Left ventricle myocardium superior (tissue), 1 donor: ENCODE data around the gene OLFM4. TPM values are rescaled to one million over a fixed set of nuclear protein-coding genes. Genes with fewer than 3 reads are reported as not detected.

Experiments
- ATAC-seq: fragments of 200-7000 bp; cut with Tn5 transposase; one replicate; pipeline ENCODE4 v1.9.1; 2020; ENCODE audit warnings: mild to moderate bottlenecking, moderate library complexity
- DNase-seq: peaks from one replicate; pipeline ENCODE4 v3.0.0-alpha.2; 2020
- intact Hi-C: fragments of 100-400 bp; cut with micrococcal nuclease; formaldehyde crosslinking; loops from one replicate; pipeline ENCODE4 v1.11.0; 2022
- total RNA-seq: library from RNA; stranded (reverse); fragmentation: NEBNext Ultra II Directional; extraction: Animal tissue kit (Norgen Biotek cat#: 25700); gene quantifications from one replicate; pipeline ENCODE4 v1.2.1, GENCODE V29; 2021
- donor health status: DM: no; HTN: yes; CAD: no; lungs with severe emphysema.

OLFM4 gene
- total RNA-seq, 1 donor from 2014 or later: 0.20 TPM

DNA sequence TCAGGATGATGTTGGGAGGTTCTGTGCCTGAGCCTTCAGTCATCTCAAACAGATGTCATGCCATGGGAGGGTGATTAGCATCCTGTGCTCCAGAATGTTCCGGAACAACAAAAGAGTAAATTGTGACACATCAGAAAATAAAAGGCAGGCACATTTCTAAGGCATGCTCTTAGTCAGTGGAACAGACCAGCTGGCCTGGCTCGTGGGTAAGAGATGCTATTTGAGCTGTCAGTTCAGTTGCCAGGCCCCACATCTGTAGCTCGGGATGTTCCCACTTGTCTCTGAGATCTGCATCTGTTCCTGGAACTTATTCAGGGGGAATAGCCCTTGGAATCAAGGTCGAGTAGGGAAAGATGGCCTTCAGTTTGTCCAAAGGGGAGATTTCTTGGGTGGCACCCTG is 26.0 kb downstream of the OLFM4 start:
- DNase-seq: no peak
- no peak for ATAC-seq

DNA sequence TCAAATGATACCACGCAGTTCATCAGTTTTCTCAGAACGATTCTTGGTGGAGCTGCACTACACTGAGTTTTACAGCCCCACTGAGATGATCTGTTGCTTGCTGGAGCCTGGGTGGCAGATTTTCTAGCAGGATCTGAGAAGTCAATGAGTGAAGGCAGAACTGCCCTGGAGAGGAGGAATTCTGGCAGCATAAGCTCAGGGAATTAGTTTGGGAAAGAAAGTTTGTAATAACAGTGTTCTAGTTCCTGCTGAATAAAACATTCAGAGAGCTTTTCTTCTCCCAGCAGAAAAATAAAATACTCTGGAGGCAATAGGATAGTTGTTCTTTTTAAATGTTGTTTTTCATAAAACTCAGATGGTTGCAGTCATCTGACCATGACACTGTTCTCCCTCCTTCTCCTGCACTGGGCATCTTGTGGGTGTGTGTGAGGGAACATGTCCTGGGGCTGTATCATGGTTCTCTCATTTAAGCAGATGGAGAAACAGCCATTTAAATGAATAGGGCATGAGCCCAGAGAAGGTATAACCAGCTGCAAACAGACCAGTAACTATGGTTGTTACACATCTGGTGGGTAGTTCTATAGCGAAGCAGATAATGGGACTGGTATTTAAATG is 29.6 kb downstream of the OLFM4 start:
- no peak for DNase-seq
- intact Hi-C loops: no loop called here
- ATAC-seq: no peak

More for the DNA sequence above, 26.0 kb downstream of the OLFM4 start:
- intact Hi-C loops: no loop called here

DNA sequence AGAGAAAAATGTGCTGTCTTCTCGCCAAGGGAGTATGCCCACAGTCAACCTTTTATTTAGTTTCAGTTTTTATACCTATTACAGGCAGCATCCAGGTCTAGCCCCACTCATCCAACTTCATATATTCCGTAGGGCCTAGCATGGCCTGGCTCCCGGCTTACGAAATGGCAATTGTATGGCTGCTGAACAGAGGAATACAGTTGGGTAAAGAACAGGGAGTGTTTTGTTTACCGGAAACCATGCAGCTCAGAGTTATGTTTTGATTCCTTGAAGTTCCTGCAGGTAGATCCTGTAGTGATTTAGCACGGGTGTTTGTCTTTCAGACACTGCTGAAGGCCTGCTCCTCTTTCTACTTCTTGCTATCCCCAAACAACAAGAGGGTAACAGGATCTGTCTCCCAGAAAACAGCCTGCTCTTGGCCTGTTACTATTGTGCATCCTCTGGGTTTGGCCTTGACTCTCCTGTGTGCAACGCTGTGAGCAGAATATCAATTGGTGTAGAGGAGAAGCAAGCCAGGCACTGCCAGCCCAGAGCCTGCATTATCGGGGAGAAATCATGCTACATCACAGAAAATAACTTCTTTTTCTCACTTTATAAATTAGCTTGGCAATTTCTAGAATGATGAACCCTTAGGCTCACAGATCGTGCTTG is 32.4 kb downstream of the OLFM4 start:
- no peak for ATAC-seq
- DNase-seq: no peak
- intact Hi-C loops: no loop called here

DNA sequence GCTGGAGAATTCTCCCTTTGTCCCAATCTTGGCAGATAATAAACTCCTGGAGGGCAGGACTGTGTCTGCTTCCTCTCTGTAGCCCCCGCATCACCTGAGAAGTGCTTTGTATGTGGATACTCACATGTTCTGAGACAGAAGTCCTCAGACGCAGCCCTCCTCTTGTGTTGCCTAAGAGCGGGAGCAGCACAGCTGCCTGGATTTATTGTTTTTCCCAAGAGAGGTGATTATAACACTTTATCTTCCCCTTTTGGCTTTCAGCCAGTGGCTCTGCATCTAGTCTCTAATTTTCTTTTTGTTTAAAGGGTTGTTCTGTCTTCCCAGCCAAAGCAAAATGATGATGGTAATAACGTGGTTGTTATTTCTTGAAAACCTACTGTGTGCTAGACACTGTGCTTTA is 36.1 kb downstream of the OLFM4 start:
- DNase-seq (peak; percentile 34), ATAC-seq (peak; percentile 90)
- intact Hi-C loops: no loop called here

DNA sequence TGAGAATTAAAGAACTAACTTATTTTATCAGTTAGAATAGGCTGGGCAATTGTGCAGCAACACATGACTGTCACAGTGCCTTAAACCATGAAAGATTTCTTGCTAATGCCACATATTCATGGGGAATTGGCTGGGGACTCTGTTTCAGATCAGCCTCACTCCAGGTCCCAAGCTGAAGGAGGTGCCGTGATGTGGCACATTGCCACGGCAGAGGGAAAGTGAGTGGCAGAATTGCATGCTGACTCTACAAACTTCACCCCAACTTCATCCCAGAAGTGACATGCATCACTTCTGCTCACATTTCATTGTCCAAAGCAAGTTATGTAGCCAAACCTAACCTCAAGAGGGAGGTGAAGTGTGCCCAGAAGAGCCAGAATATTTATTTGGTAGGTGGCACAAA is 37.8 kb downstream of the OLFM4 start:
- intact Hi-C loops: no loop called here
- no peak for DNase-seq
- ATAC-seq: no peak

DNA sequence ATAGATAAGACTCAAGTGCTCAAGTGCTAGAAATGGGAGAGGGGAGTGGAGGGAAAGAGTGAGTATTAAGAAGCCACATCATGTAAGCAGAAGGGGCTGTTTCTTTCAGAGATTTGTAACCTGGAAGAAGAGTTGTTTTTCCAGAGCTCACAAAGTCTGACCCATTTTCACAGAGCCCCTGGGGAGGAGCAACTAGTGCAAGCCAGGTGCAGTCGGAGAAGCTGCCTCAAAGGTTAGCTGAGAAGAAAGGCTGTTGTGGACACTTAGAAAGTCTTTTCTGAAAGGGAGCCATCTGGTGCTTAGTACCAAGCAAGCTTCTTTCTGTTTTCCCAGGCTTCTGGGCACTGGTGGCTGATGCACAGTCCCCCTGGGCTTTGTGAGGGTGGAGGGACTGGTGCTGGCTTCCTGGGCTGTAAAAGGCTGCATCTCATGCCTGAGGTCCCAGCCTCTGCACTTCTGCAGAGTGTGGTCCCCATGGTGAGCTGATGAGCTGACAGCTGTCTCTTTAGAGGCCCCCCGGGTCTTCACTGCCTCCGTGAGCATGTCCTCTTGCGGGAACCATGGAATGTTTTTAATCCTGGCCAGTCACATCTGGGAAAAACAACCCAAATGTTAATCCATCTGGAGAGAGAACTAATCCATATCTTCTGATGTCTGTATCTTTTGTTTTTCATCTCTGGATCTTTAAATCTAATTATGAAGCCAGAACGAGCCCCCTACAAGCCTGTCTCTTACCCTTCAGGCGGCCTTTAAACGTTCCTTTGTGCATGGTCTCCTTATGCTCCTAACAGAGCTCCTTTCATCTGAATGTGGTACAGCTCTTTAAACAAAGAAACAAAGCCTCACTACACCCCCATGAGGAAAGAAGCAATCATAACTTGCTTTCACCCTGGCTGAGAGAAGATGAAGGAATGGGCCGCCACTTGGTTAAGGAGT is 40.2 kb downstream of the OLFM4 start:
- intact Hi-C loops: no loop called here
- ATAC-seq (peak; percentile 57), DNase-seq (no peak)

DNA sequence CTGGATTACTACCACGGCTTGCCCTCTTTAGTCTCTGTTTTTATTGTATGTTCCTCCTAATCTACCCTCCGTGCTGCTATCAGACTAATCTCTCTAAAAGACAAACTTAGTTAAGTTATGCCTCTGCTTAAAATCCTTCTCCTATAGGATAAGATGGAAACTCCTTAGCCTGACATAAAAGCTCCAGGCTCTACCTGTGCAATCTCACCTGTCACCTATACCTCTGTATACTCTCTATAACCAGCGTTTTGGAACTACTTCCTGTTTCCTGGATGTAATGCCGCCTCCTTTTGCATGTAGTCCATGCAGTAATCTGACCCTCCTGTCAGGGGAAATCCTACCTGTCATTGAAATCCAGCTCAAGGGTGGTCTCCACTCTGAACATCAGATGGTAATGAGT is 41.2 kb downstream of the OLFM4 start:
- intact Hi-C loops: no loop called here
- no peak for ATAC-seq
- DNase-seq: no peak

DNA sequence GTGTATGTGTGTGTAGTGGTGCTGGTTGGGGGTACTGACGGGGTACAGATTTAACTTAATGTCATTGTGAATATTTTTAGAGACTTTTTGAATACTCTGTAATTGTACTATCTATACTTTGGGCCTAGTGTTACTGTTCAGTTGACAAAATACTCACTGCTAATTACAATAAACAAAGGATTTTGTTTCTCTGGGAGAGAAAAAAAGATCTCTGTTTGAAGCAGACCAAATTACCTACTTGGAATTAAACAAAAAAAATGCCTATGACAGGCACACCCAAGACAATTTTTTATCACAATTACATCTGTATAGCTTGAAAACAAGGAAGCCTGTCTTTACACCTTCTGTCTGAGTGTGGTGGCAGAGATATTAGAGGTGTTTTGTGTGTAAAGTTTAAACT is 45.1 kb downstream of the OLFM4 start:
- intact Hi-C loops: no loop called here
- DNase-seq: no peak
- no peak for ATAC-seq

DNA sequence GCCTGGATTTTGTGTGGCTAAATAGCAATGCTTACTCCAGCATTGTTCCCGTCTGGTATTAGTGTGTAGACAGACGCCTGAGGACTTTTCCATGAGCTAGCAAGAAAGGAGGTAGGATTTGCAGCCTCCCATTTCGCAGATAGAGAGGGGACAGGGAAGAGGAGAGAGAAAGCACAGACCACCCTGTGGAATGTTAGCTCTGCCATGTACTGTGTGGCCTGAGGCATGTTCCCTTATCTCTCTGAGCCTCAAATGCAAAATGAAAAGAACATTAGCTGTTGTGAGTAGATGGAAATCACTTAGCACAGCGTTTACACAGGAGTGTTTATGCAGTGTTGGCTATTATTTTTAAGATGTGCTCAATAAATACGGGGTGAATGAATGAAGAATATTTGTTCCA is 45.5 kb downstream of the OLFM4 start:
- ATAC-seq (no peak), DNase-seq (no peak)
- intact Hi-C loops: no loop called here

DNA sequence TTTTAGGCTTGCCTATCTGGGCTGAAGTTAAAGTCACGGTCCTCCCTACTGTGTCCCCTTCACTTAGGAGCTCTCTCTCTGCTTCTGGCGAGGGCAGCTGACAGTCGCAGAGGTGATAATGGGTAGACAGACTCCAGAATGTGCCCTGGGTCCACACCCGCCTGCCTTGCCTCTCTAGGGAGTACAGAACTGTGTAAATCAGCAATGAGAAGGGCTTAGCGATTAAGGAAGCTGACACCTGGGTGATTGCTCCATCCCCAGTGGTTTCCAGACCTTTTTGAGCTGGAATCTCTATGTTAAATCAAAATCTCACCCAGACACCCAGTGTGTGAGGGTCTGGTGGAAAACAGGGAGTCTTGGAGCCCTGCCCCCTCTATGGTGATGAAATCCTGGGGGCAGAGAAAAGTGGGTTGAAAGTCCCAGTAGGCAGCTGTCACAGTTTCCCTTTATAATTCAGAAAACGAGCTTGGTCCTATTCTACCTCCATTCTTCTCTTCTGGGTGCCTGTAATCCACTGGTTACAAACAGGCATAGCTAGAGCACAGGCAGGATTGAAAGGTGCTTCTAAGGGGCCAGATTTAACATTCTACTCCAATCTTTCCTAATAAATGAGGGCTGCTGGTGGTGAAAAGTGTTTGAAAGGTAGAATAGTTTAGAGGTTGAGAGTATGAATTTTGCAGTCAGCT is 46.9 kb downstream of the OLFM4 start:
- DNase-seq: no peak
- intact Hi-C loops: no loop called here
- ATAC-seq: no peak

DNA sequence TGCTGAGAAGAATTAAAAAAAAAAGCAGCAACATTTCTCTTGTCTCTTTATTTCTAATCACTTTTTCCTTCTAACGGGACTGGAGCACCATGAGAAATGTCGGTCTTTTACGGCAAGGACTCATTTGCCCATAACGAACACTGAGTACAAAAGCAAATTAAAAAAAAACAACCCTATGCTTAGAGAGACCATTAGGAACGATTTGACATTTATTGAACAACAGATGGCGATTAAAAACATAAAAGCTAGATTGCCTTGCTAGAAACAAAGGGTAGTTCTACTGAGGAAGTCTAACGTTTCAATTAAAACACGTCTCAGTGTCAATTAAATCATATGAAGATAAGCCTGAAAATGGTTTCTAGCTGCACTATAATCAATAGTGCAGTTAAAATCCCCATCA is 51.1 kb downstream of the OLFM4 start:
- intact Hi-C loops: no loop called here
- no peak for DNase-seq
- no peak for ATAC-seq

DNA sequence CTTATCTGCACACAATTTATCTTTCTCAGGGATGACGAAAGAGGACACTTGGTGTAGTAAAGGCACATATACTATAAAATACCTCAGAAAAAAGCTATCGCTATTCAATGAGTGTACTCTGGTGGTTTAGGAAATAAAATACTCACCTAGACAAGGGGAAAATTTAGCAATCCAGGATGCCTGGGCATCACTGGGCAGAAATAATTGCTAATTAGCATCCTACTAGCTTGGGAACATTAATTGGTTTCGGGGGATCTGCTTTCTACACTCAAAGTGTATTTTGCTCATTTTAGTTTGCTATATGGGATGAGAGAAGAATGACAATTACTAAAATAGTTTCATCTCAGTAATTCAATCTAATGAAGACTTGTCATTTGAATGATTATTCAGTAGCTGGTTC is 60.3 kb downstream of the OLFM4 start:
- DNase-seq (no peak), ATAC-seq (no peak)
- intact Hi-C loops: no loop called here

DNA sequence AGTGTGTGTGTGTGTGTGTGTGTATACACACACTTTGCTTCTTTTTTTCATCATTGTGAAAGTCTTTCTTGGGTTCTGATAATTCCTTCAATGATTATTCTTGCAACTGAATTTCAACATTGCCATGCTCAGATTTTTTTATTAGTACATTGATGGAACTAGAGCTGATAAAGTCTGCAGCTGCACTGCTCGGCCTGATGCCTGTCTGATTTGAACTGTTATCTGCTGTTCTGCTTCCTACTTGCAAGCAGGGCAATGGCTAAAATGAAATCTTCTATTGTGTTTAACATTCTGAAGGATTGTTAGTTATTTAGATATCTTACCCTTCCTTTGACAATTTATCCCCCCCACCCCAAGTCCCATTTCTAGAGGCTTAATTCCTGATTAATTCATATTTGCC is 61.3 kb downstream of the OLFM4 start:
- no peak for ATAC-seq

DNA sequence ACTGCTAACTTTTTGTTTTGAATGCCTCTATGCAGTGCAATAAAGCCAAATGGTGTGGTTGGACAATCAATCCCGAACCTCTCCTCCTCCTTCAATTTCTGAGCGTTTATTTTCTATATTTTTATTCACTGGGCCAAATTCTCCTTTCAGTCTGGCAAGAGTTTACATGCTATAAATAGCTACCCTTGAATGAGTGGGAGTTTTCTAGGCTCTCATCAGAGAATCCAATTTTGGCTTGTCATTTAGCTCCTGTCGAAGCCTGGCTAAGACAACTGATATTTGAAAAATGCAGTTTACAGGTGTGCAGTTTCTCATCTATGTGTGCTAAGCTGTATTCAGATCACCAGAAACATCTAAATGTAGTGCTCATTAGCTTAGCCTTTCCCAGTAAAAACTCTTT is 61.8 kb downstream of the OLFM4 start:
- intact Hi-C loops: no loop called here
- DNase-seq (no peak), ATAC-seq (no peak)

More for the DNA sequence above, 61.3 kb downstream of the OLFM4 start:
- no peak for DNase-seq
- intact Hi-C loops: no loop called here

DNA sequence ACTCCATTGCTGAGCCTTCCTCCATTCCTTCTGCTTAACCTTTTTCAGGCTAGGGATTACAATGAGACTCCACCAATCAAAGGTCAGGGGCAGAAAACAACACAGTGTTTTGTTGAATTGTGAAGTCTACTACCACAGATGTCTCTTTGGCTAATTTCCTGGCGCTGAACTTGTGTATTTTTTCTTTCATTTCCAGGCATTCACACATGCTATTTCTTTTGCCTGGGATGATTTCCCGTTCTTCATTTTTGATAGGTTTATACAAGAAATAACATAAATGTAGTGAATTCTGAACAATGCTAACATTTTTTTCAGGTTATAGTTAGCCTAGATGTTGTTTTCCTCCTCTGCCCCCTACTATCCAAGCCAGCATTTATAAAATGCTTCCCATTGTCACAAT is 64.3 kb downstream of the OLFM4 start:
- ATAC-seq: no peak
- no peak for DNase-seq
- intact Hi-C loops: no loop called here

DNA sequence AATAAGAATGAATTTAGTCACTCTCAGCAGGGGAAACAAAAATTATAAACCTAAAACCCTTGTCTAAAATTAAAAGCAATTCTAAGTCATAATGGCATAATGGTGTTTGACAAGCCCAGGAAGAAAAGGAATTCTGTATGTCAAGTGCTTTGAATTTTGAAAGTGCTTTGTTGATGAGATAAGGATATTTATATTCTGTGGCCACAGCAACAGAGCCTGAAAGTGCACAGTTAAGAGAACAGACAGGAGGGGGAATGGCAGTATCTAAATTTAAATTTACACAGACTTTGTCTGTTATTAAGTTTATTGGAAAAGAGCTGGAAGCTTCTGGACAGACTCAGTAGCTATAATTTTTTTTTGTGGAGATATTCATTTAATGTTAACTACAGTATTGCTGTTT is 69.8 kb downstream of the OLFM4 start:
- ATAC-seq (peak; percentile 53), DNase-seq (no peak)
- intact Hi-C loops: no loop called here

DNA sequence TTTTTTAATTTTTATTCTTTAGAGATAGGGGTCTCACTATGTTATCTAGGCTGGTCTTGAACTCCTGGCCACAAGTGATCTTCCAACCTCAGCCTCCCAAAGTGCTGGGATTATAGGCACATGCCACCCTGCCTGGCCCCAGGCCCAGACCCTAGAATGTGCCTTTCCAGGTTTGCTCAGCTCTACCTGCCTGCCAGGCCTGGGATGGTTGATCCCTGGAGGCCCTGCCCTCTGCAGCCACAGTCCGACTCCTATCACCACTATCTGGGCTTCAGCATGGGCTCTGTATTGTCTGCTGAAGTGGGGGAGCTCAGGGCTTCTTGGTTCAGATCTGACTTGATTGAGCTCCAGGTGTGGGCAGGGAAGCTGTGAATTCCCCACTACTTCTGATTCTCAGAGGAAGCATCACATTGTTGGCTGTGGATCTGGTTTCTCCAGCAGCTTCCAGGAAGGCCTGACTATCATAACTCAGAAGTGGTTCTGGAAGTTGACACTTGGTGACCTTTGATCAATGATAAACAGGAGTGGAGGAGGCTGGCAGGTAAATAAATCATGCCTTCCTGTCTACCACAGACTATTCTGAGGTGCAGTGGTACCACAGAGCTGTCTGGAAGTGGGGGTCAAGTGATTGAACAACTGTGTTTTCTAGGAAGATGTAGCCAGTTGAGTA is 71.9 kb downstream of the OLFM4 start:
- DNase-seq: no peak
- no peak for ATAC-seq
- intact Hi-C loops: no loop called here
